ENCODE results near the gene MBP. TPM values are rescaled to one million over a fixed set of nuclear protein-coding genes. Genes with fewer than 3 reads are reported as not detected.

MBP gene
- total and polyA plus RNA-seq, 2 of the 13 experiments (the other 11 are each of a cell fraction or from before 2014, with no cell fraction given) = 5.0 to 8.5 TPM

GRCh38 chr18:77105028-77105427 lies 27.6 kb downstream of the MBP start:
- Histone ChIP-seq H3K27ac (ENCODE audit: extremely low read length, insufficient read depth, low read length) (no peak overlapping the region), H4K20me1 (ENCODE audit: insufficient read depth, low read length) (no peaks in the 10 kb centered on the region), H2AFZ (ENCODE audit: low read length) (no peak overlapping the region), H3K27me3 (ENCODE audit: control insufficient read depth in 1 of 2, insufficient read depth in 2 of 2, low read length in 2 of 2) (no peaks in the 10 kb centered on the region), H3K79me2 (ENCODE audit: insufficient read depth, low read length) (no peaks in the 10 kb centered on the region), H3K36me3 (replicated peaks in 1 of 2; ENCODE audit: control insufficient read depth in 1 of 2, insufficient read depth in 2 of 2, low read length in 2 of 2) (no peaks in the 10 kb centered on the region; a peak in 2 of 5 replicates), H3K4me3 (replicated peaks in 1 of 3; ENCODE audit: insufficient read depth in 1 of 3, low read depth in 2 of 3, low read length in 3 of 3) (no peak overlapping the region), H3K4me1 (ENCODE audit: insufficient read depth, low read length) (peaks cover 9% of the 10 kb centered on the region), H3K9ac (ENCODE audit: insufficient read depth, low read depth, low read length) (no peak overlapping the region), H3K4me2 (ENCODE audit: low read depth, low read length) (no peak overlapping the region), H3K9me3 (ENCODE audit: low read length) (no peaks in the 10 kb centered on the region)
- no TSS peak for BruUV-seq (replicated peaks)
- ATAC-seq = no peak
- ChIA-PET CTCF (ENCODE audit: low intra/inter-chr PET ratio, low total read pairs) (no interaction called here), POLR2A (no interaction called here)
- no peak for FAIRE-seq
- WGBS (ENCODE audit: low lambda C conversion rate) = 93% methylated on average over 10 of the region's 10 CpGs
- DNase-seq (ENCODE audit: low spot score) = no peak
- intact Hi-C loops (cut with micrococcal nuclease; ENCODE audit: unreplicated experiment) = no loop called here
- TF ChIP-seq U2AF1 (optimal IDR thresholded peaks at IDR 0.05; ENCODE audit: low read depth, low read length) (no peak), HOXD1 (CRISPR knock-in tag; IDR thresholded peaks at IDR 0.05) (no peak), TRIM22 (IDR thresholded peaks at IDR 0.05) (no peak), NFE2 (CRISPR knock-in tag; IDR thresholded peaks at IDR 0.05) (no peak), ZNF891 (CRISPR knock-in tag; IDR thresholded peaks at IDR 0.05) (no peak), ADNP (CRISPR knock-in tag; IDR thresholded peaks at IDR 0.05) (no peak), ZSCAN25 (CRISPR knock-in tag; IDR thresholded peaks at IDR 0.05) (no peak), U2AF2 (IDR thresholded peaks at IDR 0.05; ENCODE audit: low read depth, low read length) (no peak), ZSCAN9 (CRISPR knock-in tag; IDR thresholded peaks at IDR 0.05; ENCODE audit: borderline replicate concordance) (no peak), MIXL1 (CRISPR knock-in tag; IDR thresholded peaks at IDR 0.05) (no peak), HHEX (CRISPR knock-in tag; IDR thresholded peaks at IDR 0.05) (no peak), KLF13 (CRISPR knock-in tag; IDR thresholded peaks at IDR 0.05) (no peak), E2F1 (CRISPR knock-in tag; IDR thresholded peaks at IDR 0.05) (no peak), ZNF276 (CRISPR knock-in tag; IDR thresholded peaks at IDR 0.05; ENCODE audit: low read depth) (no peak), ZNF383 (CRISPR knock-in tag; IDR thresholded peaks at IDR 0.05; ENCODE audit: borderline replicate concordance) (no peak), SOX5 (CRISPR knock-in tag; IDR thresholded peaks at IDR 0.05; ENCODE audit: borderline replicate concordance) (no peak)
- TF ChIP-seq, protein P1, sequence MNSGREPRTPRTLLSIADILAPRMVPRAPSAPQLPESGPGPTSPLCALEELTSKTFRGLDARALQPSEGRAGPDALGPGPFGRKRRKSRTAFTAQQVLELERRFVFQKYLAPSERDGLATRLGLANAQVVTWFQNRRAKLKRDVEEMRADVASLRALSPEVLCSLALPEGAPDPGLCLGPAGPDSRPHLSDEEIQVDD (CRISPR knock-in tag; IDR thresholded peaks at IDR 0.05; ENCODE audit: borderline replicate concordance) = no peak
- TF ChIP-seq, protein P2, sequence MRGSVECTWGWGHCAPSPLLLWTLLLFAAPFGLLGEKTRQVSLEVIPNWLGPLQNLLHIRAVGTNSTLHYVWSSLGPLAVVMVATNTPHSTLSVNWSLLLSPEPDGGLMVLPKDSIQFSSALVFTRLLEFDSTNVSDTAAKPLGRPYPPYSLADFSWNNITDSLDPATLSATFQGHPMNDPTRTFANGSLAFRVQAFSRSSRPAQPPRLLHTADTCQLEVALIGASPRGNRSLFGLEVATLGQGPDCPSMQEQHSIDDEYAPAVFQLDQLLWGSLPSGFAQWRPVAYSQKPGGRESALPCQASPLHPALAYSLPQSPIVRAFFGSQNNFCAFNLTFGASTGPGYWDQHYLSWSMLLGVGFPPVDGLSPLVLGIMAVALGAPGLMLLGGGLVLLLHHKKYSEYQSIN (CRISPR knock-in tag; IDR thresholded peaks at IDR 0.05; ENCODE audit: borderline replicate concordance) = no peak
- in situ Hi-C loops (cut with HindIII; ENCODE audit: extremely low pct_ligation_motif_present, low pct_unique_long_range_greater_than_20kb) = no loop called here

Data from HepG2 (cell line).